Left cardiac atrium (tissue), 4 donors: Measurements from ENCODE around the gene EIF3F. TPM values are rescaled to one million over a fixed set of nuclear protein-coding genes. Genes with fewer than 3 reads are reported as not detected.

Experiments used
- ATAC-seq, 2 donors: fragments of 200-7000 bp; cut with Tn5 transposase; one replicate each; pipeline ENCODE4 v1.9.1; 2020; ENCODE audit warnings: mild to moderate bottlenecking in 2 of 2, moderate library complexity in 2 of 2
- DNase-seq: peaks from one replicate; pipeline ENCODE4 v3.0.0-alpha.2; 2020
- intact Hi-C, 2 donors: fragments of 100-400 bp; cut with DNase I; formaldehyde crosslinking; loops; one replicate each; pipeline versions ENCODE4 v1.14.1 to v1.15.1; 2022 to 2023
- long read RNA-seq: library from polyadenylated mRNA; unstranded; transcript quantifications from one replicate; pipeline ENCODE4 v2.0.0, GENCODE V29; 2021
- total RNA-seq, 2 donors: library from RNA; stranded (reverse); fragmentation: NEBNext Ultra II Directional; extraction: Animal tissue kit (Norgen Biotek cat#: 25700); gene quantifications; one replicate each; pipeline ENCODE4 v1.2.1, GENCODE V29; 2021
- donor health status: DM: no; HTN: yes; CAD: no.
- donor health status: DM: no; HTN: yes; CAD: no; lungs with severe emphysema.
- donor health status: DM: yes; HTN: yes; CAD: no.
- donor health status: Dilated cardiomyopathy.

The EIF3F gene, protein sequence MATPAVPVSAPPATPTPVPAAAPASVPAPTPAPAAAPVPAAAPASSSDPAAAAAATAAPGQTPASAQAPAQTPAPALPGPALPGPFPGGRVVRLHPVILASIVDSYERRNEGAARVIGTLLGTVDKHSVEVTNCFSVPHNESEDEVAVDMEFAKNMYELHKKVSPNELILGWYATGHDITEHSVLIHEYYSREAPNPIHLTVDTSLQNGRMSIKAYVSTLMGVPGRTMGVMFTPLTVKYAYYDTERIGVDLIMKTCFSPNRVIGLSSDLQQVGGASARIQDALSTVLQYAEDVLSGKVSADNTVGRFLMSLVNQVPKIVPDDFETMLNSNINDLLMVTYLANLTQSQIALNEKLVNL
- 100 to 1,000 TPM; 141 to 142 TPM for total RNA-seq
- long read RNA-seq, transcript EIF3F-201 (8 exons, 1,254 nt), result major isoform, 245 of 254 reads
- long read RNA-seq, partial matches to known transcripts, result 2 of 254 reads
- long read RNA-seq, other reads (novel, unspliced or antisense), result 6 of 254 reads

DNA sequence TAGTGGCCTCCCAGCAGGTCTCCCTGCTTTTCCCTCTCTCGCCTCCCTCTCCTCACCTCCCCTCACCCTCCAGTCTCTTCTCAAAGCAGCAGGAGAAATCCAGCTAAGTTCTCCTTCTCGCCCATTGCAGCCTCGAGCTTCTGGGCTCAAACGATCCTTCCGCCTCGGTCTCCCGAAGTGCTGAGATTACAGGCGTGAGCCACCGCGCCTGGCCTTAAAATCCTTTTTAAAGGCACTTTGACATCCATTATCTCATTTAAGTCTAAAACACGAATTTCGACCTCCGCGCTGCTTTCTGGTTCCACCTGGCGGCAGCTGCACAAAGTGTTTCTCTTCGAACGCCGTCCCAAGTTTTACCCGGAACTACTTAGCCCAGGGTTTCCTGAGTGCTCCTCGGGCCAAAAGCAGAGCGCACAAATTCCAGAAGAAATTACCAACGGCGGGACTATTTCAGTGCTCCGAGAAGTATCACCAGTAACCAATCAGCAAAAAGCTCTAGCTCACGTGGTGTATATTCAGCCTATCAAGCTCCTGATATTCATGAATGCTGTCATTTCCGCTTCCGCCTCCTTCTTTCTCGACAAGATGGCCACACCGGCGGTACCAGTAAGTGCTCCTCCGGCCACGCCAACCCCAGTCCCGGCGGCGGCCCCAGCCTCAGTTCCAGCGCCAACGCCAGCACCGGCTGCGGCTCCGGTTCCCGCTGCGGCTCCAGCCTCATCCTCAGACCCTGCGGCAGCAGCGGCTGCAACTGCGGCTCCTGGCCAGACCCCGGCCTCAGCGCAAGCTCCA, at the start of gene EIF3F:
Gene EIF3F (plus strand): TSS at position 570 of the 792 bp plus-strand sequence. CDS start 16 bp downstream, at position 586.
- peak; percentile 89 for DNase-seq

DNA sequence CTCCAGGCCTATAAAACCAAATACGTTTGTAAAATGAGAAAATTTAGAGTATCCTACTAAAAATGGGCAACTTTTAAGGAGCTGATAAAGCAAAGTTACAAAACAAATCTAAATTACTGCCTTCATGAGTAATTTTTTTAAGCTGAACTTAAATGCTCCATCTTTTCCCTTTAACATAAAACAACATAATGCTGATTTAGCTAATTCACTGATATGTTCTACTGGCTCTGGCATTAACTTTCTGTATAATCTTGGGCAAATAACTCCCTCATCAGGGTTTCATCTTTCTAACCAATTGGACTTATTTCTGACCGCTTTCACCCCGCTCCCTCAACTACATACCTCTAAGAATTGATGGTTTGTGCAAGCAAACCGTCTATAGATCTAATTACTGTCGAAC, 46.0 kb upstream of the EIF3F start:
- no peak for ATAC-seq
- no peak for DNase-seq
- intact Hi-C loops, result no loop called here

More for the DNA sequence above, at the start of gene EIF3F:
- peak; percentile 99 to 100 for ATAC-seq
- intact Hi-C loops, result loop anchor here (2.0 to 10.0 kb wide), 3 partner anchors 92 to 890 kb away; no protein-coding TSS in a partner anchor

DNA sequence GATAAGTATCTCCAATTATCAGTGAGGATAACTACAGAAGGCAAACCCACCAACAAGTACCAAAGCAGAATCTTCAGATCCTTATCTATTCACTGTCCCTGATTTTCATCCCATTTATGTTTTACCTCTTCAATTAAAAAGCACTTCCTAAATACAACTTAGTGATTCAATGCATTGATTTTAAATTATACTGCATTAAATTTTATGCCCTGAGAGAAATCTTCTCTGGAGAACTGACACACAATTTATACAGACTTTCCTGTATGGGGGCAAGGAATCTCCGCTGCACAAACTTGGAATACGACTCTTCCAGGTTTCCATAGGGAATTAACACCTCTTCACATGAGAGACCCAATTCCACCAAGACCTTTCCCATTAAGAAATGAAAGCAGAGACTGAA, 45.5 kb upstream of the EIF3F start, which contains the start of gene OR10A3:
Gene OR10A3 (minus strand): TSS at position 101 of the 400 bp plus-strand sequence. CDS start 2,188 bp downstream, outside the sequence.
- intact Hi-C loops, result no loop called here
- no peak for ATAC-seq
- no peak for DNase-seq

DNA sequence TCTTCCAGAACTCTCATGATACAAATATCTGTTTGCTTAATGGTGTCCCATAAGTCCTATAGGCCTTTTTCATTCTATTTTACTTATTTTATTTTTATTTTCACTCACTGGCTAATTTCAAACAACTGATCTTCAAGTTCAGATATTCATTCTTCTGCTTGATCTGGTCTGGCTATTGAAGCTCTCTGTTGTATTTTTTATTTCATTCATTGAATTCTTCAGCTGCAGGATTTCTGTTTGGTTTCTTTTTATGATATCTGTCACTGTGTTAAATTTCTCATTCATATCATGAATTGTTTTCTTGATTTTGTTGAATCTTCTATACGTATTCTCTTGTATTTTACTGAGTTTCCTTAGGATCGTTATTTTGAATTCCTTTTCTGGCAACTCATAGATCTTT, 43.0 kb upstream of the EIF3F start:
- intact Hi-C loops, result no loop called here
- no peak for ATAC-seq
- no peak for DNase-seq

DNA sequence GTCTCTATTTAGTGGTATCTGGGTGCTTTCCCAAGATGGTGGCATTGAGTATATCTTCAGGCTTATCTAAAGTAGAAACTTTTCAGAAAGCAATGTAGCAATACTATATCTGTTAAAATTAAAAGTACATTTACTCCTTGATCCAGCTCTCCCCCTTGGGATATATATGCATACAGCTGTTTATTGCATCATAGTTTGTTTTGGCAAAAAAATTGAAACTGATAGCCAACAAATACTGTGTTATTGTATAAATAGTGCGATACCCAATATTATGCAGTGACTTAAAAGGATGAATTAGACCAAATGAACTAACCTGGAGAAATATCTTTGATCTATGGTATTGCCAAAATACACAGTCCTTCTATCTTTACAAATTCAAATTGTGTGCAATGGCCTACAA, 37.2 kb upstream of the EIF3F start:
- intact Hi-C loops, result no loop called here
- ATAC-seq, result no peak
- no peak for DNase-seq

DNA sequence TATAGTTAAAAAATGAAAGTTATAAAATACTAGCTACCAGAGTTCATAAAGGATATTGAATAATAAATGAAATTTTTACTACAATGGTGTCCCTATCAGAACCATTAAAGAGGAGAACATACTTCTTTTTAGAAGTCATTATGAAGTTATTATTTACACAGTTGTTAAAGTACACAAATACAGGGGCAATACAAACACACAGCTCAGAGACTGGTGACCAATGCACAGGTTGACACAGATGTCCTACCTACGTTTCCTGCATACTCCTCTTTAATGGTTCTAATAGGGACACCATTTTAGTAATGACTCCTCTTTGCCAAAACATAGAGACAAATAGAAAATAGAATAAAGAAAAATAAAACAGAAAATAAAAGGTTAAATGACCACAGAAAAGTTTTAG, 31.9 kb upstream of the EIF3F start:
- no peak for ATAC-seq
- intact Hi-C loops, result no loop called here
- DNase-seq, result no peak

DNA sequence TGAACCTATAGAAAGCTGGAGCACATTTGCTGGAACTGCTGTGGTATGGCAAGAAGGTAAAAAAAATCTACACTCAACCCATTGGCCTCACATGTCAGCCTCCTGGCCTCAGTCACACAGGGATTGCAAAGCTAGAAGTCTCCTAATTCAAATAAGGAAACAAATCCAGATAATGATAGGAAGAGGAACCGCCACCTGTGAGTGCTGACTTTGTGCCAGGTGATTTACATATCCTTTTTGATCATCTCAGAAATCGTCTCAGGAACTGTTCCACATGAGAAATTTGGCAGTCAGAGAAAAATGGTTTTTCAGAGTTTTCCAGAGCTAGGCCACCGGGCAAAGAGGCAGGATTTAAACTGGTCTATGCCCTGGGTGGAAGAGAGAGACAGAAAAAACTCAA, 22.9 kb upstream of the EIF3F start:
- no peak for ATAC-seq

DNA sequence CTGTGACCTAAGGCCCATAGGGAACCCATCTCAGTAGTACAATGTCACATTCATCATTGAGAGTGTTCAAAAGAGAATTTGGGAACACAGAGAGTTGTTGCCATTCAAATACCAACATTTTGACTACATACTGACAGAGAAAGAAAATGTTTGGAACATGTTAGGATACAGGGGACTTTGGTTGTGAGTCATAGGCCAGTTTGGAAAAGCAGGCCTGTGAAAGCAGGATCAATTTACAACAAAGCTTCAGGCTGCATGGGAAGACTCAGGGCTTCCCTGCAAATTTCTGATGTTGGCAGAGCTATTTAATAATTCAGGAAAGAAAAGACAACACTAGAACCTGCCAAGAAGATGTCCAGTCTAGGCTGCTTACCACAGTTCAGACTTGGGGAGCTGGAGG, 22.3 kb upstream of the EIF3F start:
- DNase-seq (no peak), ATAC-seq (no peak)
- intact Hi-C loops, result no loop called here

More for the DNA sequence above, 22.9 kb upstream of the EIF3F start:
- no peak for DNase-seq
- intact Hi-C loops, result no loop called here

DNA sequence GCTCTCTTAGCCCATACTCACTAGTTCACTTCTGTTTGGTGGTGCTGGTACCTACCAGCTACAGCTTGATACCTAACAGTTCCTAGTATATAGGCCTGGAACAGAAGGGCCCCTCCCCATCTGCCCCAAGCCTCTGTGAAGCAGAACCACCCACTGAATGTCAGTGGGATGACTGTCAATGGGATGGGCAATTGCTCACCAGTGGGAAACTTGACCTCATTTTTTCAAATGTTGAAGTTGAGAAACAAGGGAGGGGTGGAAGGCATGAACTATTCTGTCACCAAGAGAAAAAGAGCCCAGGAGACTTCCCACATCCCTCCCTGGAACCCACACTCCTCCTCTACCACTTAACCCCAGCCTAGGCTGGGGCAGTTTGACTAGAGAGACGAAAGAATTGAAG, 21.8 kb upstream of the EIF3F start, which contains the start of gene NLRP10:
Gene NLRP10 (minus strand): TSS at position 62 of the 400 bp plus-strand sequence. CDS start 1,952 bp downstream, outside the sequence.
- intact Hi-C loops, result no loop called here
- no peak for DNase-seq
- ATAC-seq, result no peak

DNA sequence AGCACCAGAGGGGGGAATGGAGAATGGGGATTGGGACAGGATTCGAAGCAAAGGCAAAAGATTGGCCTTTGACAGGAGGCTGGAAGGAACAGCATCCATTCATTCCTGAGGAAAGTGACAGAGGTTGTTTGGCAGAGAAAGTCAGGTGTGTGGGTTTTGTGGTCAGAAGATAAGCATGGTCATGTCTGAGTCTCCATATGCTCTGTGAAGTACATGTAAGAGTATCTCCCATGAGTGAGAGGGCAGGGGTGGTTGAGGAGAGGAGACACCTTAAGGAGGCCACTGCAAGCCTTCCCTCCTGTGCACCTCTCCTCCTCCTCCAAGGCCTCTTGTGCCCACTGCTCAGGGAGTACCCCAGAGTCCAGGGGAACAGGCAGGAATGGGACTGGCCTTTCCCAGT, 20.0 kb upstream of the EIF3F start:
- ATAC-seq (no peak), DNase-seq (no peak)
- intact Hi-C loops, result no loop called here

DNA sequence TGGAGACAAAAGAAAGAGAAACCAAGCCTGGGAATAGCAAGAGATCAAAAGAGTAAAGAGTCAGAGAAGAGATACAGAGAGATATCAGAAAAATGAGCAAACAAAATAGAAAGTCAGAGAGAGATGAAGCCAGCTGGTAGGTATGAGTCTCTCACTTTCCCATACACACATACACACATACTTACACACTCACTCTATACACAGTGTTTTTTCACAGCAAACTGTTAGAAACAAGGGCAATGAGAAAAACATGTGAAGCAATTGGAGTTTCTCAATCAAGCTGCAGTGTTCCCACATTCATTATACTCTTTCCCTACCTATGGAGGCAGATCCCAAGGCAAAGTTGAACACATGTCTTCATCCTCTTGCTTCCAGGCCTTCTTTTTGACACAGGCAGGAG, 19.3 kb upstream of the EIF3F start:
- no peak for DNase-seq
- ATAC-seq, result no peak
- intact Hi-C loops, result no loop called here

DNA sequence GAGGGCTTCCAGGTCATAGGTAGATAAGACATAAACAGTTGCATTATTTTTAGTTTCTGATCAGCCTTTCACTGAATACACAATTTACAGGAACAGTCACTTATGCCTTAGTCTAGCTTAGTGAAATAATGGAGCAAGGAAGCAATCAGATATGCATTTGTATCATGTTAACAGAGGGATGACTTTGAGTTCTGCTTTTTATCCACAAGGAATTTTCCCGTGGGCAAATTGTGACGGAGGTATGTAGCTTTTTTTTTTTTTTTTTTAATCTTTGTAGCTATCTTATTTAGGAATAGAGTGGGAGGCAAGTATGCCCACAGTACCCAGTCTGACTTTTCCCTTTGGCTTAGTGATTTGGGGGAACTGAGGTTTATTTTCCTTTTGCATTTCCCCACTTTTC, 18.5 kb upstream of the EIF3F start:
- DNase-seq (no peak), ATAC-seq (no peak)
- intact Hi-C loops, result no loop called here

DNA sequence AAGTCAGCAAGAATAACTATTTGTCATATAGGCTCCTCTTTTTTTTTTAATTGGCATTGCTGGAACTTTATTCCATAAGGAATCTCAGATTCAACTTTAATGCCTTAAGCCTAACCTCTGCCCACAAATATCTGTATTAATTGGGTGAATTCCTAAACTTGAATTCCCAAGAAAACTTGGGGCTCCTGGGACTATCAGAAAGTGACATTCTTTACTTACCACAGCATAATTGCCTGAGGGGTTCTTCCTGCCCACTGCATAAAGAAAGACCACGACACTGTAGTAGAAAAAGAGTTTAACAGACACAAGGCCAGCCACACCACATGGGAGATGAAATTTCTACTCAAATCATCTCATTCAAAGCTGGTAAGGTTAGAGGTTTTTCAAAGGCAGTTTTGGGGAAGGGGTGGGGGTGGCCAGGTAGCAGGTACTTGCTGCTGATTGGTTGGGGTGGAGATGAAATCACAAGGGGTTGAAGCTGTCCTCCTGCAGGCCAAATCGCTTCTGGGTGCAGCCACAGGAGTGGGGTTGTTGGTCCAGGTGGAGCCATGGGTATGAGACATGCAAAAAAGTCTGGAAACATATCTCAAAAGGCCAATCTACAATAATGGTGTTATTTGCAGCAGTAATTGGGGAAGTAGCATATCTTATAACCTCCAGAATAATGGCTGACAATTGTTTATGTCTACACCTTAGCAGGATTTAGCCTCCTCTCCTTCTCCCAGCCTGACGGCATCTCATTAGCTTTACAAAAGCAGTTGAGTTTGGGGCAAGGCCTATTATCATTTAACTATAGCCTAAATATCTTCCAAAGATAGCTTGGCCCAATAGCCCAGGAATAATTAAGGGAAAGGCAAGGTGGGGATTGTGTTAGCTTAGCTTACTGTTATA, 17.1 kb upstream of the EIF3F start:
- intact Hi-C loops, result no loop called here
- ATAC-seq, result no peak

DNA sequence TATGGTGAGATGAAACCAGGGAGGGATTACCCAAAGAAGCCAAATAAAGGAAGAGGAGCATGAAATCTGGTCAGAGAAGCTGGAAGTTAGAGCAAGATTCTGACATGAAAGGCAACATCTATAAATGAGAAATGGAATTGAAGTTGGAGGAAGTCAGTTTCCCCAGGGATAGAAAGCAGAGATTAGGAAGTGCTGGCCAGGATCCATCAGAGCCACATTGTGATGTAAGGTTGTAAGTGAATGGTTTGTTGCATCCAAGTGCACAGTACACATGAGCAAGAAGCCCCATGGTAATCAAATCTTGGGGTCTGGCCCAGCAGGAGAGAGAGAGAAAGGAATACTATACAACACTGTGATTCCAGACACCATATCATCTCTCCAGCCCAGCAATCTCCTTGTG, 15.3 kb upstream of the EIF3F start:
- intact Hi-C loops, result no loop called here
- DNase-seq (no peak), ATAC-seq (no peak)

More for the DNA sequence above, 17.1 kb upstream of the EIF3F start:
- DNase-seq, result no peak

DNA sequence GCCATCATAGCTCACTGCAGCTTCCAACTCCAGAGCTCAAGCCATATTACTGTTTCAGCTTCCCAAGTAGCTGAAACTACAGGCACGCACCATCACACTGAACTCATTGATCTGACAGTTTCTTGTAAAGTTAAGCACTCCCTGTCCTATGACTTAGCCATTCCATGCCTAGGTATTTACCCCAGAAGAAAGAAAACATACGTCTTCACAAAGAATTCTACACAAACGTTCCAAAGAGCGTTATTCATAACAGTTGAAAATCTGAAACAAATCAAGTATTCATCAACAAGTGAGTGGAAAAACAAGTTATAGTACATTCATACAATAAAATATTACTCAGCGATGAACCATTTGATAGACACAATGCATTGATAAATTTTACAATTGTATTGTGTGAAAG, 14.1 kb upstream of the EIF3F start:
- no peak for DNase-seq
- intact Hi-C loops, result no loop called here

DNA sequence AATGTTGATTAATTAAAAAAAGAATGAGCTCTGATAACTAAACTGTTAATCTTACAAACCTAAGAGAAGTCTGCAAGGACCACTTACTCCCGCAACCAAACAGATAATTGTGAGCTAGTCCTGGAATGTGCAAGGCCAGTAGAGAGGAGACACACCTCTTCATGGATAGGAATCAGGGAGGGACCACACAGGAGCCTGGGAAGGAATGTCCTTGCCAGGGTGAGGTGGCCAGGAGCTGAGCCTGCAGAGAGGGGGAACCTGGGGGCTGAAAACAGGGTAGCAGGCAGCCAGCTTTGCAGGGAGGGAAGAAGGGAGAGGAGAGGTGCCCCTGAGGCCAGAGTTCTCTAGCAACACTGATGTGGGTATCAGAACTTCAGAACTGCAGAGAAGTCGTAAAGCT, 12.5 kb upstream of the EIF3F start:
- intact Hi-C loops, result no loop called here
- ATAC-seq, result no peak

More for the DNA sequence above, 14.1 kb upstream of the EIF3F start:
- ATAC-seq, result no peak

DNA sequence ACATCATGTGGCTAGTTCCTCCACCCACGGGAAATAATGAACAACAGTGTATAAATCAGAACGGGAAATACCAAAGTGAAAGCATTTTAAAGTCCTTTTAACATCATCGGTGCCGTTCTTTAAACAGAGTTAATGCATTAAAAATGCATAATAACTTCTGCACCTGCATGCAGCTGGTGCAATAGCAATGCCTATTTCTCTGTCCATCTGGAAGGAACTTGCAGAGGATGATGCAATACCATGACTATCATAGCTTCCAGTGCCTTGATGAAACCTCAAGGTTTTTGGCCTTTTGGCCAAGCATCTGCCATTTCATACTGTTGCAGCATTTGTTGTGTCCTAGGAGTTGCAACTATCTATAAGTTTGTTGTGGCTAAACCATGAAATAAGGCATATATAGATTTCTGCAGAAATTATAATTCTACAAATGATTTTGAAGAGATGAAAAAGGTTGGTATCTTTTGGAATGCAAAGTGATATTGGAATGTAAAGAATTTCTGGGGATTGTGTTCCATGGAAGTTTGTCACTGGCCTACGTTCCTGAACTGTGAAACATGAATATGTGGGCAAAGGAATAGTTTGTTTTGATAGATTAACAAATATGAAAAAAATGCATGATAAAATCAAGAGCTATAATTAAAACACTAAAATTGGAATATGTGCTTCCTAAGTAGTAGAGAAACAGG, 9.8 kb upstream of the EIF3F start:
- intact Hi-C loops, result no loop called here
- DNase-seq, result no peak
- ATAC-seq, result no peak

More for the DNA sequence above, 12.5 kb upstream of the EIF3F start:
- no peak for DNase-seq

DNA sequence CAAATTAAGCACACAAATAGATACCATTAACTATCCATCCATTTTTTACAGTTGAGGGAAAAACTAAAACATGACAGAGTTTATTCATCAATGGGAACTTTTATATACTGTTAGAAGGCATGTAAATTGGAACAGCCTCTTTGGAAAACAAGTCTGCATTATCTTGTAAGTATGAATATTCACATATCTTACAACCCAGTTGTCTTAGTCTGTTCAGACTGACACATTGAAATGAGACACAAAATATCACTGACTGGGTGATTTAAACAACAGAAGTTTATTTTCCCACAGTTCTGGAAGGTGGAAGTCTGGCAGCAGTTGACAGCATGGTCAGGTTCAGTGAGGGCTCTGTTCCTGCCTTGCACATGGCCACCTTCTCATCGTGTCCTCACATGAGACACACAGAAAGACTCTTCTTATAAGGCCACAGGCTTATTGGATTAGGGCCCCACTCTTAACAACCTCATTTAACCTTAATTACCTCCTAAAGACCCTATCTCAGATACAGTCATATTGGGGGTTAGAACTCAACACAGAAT, 5.4 kb upstream of the EIF3F start:
- no peak for ATAC-seq
- no peak for DNase-seq
- intact Hi-C loops, result loop anchor here in 1 of 2 donors (10.0 kb wide), 1 partner anchor 87 kb away; no protein-coding TSS in a partner anchor
